ENCODE data around the gene MIA.

GRCh38 chr19:40745402-40745780 lies 29.9 kb upstream of the MIA start:
- TF ChIP-seq CTCF (IDR thresholded peaks at IDR 0.05) (no peak), POLR2A (IDR thresholded peaks at IDR 0.05) (peak in 1 of 2 donors; percentile 11)

Measured in adrenal gland (tissue), 5 donors.